GM21515 (cell line): Measurements from ENCODE around the gene TMEM245.

Source experiments
- ATAC-seq: cut with Tn5 transposase; IDR thresholded peaks from one replicate; pipeline ENCODE4 v1.9.1; 2021; ENCODE audit not compliant: unreplicated experiment

Gene TMEM245

GRCh38 chr9:109107402-109108240 is 12.1 kb downstream of the TMEM245 start:
- ATAC-seq, result no peak

GRCh38 chr9:109101810-109102209 is 17.9 kb downstream of the TMEM245 start:
- peak; percentile 66 for ATAC-seq

GRCh38 chr9:109101202-109101595 is 18.5 kb downstream of the TMEM245 start:
- ATAC-seq, result no peak

GRCh38 chr9:109100543-109101201 is 19.1 kb downstream of the TMEM245 start:
- no peak for ATAC-seq

GRCh38 chr9:109098960-109099308 is 20.8 kb downstream of the TMEM245 start:
- no peak for ATAC-seq

GRCh38 chr9:109098171-109098959 is 21.4 kb downstream of the TMEM245 start:
- peak; percentile 36 for ATAC-seq

GRCh38 chr9:109097146-109097545 is 22.6 kb downstream of the TMEM245 start:
- no peak for ATAC-seq

- no peak for ATAC-seq
These were observed 24.4 kb downstream of the TMEM245 start for GRCh38 chr9:109095321-109095720.

- ATAC-seq, result no peak
These were observed 25.5 kb downstream of the TMEM245 start for GRCh38 chr9:109094268-109094667.

- ATAC-seq, result no peak
These were observed 27.2 kb downstream of the TMEM245 start for GRCh38 chr9:109092587-109092986.

- no peak for ATAC-seq
These were observed 27.6 kb downstream of the TMEM245 start for GRCh38 chr9:109092051-109092580.

- ATAC-seq, result no peak
These were observed 31.5 kb downstream of the TMEM245 start for GRCh38 chr9:109088221-109088620.

- no peak for ATAC-seq
These were observed 32.0 kb downstream of the TMEM245 start for GRCh38 chr9:109087795-109088194.

- no peak for ATAC-seq
These were observed 33.5 kb downstream of the TMEM245 start for GRCh38 chr9:109086221-109086620.

- no peak for ATAC-seq
These were observed 34.2 kb downstream of the TMEM245 start for GRCh38 chr9:109085510-109085909.

GRCh38 chr9:109083813-109084405 is 35.8 kb downstream of the TMEM245 start:
- no peak for ATAC-seq

- ATAC-seq, result no peak
These were observed 36.6 kb downstream of the TMEM245 start for GRCh38 chr9:109083141-109083540.

- ATAC-seq, result no peak
These were observed 37.6 kb downstream of the TMEM245 start for GRCh38 chr9:109082091-109082620.

GRCh38 chr9:109074236-109074889 is 45.4 kb downstream of the TMEM245 start:
- no peak for ATAC-seq

- ATAC-seq, result no peak
These were observed 46.8 kb downstream of the TMEM245 start for GRCh38 chr9:109072821-109073435.
